B cell (primary cell): ENCODE data around the gene SCRN2.

Source experiments
- CTCF ChIP-seq: fragments of 200-600 bp; IDR thresholded peaks from one replicate; pipeline ENCODE4 v1.8.0; 2022; ENCODE audit warnings: antibody characterized with exemption, mild to moderate bottlenecking
- EZH2 ChIP-seq: IDR thresholded peaks from 2 replicates; pipeline ENCODE4 v1.6.1; 2012; ENCODE audit warnings: borderline replicate concordance, low read depth, mild to moderate bottlenecking, moderate library complexity, low read length; ENCODE audit not compliant: insufficient read depth, poor library complexity, severe bottlenecking

GRCh38 chr17:47834756-47835155 lies 6.3 kb downstream of the SCRN2 start:
- TF ChIP-seq CTCF (no peak), EZH2 (no peak)
